Suppressor macrophage (primary cell): Measurements from ENCODE around the gene FXYD5.
A peak's percentile ranks its signal among the peaks of the same experiment; 100 is the strongest.

Experiments
- DNase-seq, 4 experiments: peaks; one replicate each; pipeline ENCODE4 v3.0.0-alpha.2; 2020 to 2022
- total RNA-seq, 17 experiments: gene quantifications; one replicate each; lab custom pipeline; 2026; ENCODE audit warnings: mixed read lengths in 6 of 17, inconsistent platforms in 3 of 17; lab: John Stamatoyannopoulos, UW

The FXYD5 gene, protein sequence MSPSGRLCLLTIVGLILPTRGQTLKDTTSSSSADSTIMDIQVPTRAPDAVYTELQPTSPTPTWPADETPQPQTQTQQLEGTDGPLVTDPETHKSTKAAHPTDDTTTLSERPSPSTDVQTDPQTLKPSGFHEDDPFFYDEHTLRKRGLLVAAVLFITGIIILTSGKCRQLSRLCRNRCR
- 42.8 to 172 (median 87.5) reads per million in 17 experiments for total RNA-seq

DNA sequence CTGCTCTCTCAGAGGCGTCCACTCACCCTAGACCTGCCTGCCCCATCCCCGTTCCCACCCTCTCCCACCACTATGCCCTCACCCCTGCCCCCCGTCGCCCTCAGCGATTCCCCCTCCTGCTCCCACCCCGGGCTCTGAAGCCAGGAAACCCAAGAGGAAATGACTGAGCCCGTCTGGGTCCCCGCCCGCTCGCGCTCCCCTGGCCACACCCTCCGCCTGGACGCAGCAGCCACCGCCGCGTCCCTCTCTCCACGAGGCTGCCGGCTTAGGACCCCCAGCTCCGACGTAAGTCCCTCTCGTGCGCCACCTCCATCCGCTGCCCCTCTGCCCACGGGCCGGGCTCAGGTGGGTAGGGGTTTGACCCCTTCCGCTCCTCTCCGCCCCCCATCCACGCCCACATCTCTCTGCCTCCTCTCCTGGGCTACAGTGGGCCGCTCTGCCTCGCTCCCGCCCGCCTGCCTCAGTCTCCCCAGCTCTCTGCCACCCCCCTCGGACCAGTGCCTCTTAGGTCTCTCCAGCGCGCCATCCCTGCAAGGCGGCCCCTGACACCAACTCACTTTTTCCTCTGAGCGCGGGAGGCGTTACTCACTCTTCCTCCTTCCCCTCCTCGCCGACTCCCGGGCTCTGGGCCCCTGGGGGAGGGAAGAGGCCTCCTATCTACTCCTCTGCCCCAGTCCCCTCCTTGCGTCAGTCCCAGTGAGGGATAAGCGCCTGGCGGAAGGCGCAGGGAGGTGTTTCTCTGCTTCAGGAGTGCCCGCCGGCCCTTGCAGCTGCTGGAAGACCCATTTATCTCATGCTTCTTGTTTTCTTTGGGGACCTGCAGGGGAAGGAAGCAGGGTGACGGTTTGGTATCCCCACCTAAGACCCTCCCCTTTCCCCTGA, at the start of gene FXYD5:
TSS of gene FXYD5 (plus strand) at position 211 of the 882 bp plus-strand sequence. CDS start 816 bp downstream, outside the sequence.
- peak; percentile 83 to 92 (median 90) for DNase-seq

DNA sequence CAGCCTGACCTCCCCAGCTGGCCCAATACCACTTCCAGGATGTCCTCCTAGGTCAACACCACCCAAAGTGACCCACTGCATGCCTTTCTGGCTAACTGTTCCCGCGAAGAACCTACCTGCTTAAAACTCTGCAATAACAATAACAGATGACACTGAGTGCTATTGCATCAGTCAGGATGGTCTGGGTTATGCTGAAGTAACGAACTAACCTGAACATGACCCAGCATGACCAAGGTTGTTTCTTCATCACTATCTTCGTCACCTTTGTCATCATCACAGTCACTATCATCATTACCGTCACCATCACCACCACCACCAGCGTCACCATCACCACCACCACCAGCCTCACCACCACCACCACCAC, 49.5 kb upstream of the FXYD5 start:
- no peak for DNase-seq

DNA sequence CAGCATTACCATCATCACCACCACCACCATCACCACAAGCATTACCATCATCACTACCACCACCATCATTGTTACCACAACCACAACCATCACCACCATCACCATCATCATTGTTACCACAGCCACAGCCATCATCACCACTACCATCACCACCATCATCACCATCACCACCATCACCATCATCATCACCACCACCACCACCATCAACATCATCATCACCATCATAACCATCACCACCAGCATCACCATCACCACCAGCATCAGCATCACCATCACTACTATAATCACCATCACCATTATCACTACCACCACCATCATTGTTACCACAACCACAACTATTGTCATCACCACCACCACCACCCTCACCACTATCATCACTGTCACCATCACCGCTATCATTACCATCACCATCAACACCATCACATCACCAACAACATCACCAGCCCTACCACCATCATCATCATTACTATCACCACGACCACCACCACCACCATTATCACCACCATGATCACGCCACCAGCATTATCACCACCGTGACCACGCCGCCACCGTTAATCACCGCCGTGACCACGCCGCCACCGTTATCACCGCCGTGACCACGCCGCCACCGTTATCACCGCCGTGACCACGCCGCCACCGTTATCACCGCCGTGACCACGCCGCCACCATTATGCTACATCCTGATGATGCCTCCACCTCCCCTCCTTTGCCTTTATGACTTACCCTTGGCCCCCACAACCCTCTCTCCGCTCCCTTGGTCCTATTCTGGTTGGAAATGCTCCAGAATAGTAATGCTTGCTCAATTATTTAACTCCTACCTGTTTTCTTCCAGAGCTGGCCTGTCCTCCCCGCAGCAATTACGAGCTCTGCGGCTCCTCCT, 48.9 kb upstream of the FXYD5 start:
- DNase-seq = no peak

DNA sequence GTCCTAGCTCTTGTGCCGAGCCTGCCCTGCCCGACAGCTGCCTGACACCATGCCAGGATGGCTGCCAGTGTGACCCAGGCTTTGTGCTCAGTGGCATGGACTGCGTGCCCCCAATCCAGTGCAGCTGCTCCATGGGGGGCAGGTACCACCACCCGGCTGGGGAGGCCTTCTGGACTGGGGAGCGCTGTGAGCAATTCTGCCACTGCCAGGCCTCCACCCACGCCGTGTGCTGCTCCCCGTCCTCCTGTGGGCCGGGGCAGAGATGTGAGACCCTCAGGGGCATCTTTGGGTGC, 48.3 kb upstream of the FXYD5 start:
- DNase-seq = no peak

DNA sequence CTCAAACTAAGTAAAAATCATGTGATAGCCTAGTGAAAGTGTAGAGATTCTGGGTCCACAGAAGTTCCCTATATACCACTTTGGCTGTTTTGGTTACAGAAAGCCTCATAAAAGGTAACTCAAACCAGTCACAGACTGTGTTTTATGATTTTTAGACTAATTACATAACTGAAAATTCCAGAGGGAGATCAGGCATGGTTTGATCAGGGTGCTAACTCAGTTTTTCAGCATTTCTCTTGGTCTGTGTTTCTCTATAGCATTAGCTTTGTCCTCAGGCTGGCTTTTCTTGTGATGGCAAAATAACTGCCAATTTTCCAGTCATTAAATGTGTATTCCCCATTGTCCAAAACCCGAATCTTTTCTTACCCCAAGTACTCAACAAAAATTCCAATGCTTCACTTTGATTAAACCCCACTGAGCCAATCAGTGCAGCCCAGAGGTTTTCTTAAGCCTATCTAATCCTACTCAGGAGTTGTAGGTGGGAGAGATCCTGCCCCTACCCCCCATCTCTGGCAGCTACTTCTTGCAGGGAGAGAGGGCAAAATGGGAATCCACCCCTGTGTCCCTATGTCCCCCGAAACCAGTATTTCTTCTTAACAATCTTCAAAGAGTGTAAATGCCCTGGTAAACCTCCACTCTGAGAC, 47.5 kb upstream of the FXYD5 start:
- DNase-seq = no peak

DNA sequence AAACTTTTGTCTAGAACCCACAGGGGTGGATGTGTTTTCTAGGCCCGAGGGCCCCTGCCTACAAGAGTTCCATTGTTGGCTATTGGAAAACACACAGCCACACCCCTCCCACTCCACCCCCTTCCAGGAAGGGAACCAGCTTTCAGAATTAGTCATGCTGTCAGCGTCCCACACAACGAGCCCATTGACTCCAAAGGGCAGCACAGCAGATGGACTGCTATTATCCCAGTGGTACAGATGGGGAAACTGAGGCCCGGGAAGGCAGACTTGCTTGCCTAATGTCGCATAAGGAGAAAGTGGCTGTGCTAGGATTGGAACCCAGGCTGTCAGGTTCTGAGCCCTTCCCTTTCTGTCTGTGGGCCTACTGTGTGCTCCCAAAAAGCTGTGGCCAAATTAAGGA, 47.0 kb upstream of the FXYD5 start:
- peak; percentile 50 to 75 (median 68) for DNase-seq

DNA sequence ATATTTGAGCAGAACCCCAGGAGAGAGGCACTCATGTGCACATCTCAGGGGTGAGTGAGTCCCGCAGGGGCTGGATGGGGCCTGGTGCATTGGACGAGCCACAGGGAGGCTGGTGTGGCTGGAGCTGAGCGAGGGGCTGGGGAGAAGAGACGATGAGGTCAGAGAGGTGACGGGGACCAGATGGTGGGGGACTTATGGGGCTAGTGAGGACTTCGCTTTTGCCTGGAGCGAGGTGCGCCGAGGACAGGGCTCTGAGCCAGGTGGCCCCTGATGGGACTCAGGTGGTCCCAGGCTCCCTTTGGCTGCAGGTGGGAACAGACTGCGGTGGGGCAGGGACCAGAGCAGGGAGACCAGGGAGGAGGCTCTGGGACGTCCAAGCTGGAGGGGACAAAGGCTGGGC, 45.8 kb upstream of the FXYD5 start:
- DNase-seq = no peak

DNA sequence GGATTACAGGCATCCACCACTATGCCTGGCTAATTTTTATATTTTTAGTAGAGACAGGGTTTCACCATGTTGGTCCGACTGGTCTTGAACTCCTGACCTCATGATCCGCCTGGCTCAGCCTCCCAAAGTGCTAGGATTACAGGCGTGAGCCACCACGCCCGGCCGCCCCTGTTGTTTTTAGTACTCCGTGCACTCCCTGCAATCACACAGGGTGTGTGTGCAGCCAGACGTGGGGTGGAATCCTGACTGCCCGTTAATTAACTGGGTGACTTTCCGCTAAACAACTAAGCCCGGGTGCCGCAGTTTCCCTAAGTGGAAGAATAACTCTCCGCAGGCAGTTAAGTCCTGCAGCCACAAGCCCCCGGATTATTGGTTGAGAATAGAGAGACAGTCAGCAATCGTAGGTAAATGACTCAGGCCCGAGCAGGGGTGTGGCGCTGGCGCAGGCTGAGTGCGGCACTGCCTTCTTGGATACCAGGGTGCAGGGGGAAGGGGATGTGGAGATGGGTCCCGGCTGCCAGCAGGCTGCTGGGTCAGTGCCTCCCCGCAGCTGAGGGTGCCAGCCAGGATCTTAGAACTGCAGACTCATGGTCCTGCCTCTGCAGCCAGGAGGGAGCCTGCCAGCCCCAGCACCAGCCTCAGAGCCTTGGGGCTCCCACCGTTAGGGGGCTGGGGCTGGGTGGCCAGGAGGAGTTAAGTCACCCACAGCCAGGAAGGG, 45.0 kb upstream of the FXYD5 start:
- no peak for DNase-seq

DNA sequence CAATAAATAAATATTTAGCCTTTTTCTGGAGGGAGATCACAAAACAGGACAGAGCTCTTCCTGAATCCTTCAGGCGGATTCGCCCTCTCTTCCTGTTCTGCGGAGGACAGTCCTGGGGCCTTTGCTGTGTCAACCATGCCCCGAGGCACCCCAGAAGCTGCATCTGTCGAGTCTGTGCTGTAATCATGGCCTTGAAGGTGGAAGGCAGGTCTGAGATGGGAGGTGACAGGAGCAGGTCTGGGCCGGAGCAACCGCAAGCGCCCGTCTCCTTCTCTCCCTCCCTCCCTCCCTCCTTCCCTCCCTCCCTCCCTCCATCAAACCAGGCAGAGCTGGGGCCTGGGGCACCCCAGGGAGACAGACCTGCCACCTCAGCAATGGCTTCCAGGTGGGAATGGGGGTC, 43.6 kb upstream of the FXYD5 start:
- DNase-seq = no peak

DNA sequence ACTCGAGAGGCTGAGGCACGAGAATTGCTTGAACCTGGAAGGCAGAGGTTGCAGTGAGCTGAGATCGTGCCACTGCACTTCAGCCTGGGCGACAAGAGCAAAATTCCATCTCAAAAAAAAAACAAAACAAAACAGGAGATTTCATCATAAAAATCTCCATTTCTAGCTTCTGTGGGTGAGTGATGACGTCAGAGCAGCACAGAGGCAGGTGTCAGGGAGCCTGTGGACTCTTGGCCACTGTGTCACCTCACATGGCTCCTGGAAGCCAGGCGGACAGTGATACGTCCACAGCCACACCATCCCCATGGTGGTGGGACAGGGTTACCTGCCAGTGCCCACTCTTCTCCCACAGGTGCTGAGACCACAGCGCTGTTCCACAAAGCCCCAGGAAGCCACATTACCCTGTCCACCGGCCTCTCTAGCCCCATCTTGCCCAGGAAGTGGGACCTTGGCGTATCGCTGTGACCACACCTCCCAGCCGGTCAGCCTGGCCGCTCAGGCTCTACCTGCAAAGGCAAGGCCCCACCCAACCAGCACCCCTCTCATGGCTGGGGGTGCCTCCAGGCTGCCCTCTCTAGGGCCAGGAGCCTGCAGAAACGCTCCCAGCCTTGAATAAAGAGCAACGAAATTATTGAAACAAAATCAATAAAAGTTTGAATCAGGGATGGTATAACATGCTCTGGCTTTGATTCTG, 41.4 kb upstream of the FXYD5 start:
- no peak for DNase-seq

DNA sequence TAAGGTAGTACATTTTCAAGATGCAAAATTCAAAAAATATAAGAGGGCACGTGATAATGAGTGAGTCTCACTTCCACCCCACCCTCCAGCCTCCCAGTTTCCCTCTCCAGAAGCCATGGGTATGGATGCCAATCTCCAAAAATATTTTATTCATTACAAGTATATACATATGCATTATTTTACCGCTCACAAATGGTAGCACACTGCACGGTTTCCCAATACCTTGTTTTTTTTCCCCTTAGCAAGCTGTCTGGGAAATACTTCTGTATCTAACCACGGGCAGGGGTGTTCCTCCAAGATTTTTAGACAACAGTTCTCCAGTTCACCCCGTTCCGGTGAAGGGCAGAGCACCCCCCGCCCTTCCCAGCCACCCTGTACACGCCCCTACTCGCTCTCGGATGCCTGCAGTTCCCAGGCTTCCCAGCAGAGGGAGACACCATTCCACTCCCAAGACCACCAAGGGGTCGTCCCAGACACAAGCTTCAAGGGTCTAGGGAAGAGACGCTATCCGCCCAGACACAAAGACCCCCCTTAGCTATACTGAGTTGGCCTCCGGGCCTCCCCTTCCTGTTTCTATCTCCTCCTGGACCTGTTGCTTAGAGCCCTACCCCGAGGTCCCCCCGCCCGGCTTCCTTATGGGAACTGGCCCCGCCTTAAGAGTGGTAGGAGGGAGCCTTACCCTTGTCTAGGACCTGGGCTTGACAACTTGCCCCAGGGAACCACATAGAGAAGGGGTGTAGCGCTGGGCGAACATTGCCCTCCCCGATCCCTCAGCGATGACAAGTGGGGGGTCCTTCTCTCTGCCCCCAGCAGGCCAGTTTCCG, 40.0 kb upstream of the FXYD5 start:
- peak; percentile 54 to 76 (median 65) for DNase-seq

DNA sequence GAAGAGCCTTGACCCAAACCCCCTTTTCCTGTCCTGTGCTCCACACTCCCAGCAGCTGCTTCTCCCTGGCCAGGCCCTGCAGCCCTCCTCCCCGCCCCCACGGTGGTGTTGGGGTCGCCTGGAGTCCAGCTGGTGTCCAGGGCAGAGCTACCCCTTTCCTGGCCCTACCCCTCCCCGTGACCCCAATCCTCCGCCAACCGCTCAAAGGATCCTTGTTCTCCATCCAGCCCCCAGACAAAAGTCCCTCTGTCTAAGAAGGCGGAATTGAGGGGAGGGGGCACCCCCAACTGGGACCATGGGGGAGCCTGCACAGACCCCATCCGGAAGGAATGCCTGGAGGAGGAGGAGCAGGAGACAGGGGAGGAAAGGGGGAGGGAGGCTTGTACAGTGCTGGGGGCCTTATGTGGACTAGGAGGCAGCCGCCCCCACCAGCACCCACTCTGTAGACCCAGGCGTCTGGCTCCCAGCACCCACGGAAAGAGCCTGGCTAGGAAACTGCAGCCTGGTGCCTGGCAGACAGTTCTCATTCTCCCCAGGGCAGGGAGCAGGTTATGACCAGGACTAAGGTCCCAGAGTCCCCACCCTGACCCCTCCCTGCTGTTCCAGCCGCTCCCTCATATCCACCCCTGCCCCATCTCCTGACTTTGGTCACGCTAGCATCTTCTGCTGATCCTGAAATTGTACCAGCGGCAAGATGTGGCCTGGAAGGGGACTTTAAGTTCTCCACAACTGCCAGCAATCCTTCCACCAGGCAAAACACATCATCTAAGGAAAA, 39.2 kb upstream of the FXYD5 start, which contains the start of gene FXYD3:
TSS of gene FXYD3 (plus strand) at position 647 of the 775 bp plus-strand sequence. CDS start 3,554 bp downstream, outside the sequence.
- no peak for DNase-seq

DNA sequence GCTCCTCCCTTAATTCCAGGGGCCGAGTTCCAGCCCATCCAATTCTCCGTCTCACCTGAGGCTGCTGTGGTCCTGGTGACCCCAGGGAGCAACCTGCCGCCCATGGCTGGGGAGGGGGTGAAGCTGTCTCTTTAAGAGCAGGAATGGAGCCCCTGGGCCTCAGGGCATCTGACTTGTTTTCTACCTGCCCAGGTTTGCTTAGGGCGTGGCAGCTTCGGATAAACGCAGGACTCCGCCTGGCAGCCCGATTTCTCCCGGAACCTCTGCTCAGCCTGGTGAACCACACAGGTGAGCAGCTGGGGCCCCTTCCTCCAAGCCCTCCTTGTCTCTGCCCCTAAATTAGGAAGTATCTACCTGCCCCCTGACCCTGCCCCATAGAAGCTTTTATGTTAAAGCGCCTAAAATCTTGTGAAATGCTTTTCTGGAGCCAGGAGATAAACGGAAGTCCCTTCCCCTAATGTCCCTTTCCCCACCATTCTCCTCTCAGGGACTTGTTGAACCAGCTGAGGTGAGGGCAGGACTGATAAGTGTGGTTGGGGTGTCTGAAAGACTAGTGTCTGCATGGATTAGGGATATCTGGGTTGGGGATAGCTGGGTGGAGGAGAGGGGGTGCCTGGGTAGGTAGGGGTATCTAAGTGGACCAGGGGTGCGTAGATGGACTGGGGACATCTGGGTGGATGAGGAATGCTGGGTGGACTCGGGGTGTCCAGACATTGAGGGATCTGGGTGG, 38.3 kb upstream of the FXYD5 start:
- no peak for DNase-seq

DNA sequence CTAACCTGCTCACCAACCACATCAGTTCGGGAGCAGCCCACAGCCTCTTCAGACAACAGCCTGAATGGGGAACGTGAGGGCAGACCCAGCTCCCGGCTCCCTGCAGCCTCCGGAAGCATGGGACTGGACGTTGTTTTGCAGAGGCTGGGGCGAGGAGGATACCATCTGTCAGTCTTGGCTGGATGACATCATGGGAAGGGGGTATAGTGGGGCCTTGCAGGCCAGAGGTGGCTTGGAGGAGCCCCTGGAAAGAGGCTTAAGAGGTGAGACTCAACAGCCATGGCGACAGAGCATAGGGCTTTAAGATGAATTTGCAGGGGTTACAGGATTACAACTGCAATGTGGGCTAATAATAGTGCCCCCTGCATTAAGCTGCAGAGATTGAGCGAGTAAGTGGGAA, 37.4 kb upstream of the FXYD5 start:
- no peak for DNase-seq

DNA sequence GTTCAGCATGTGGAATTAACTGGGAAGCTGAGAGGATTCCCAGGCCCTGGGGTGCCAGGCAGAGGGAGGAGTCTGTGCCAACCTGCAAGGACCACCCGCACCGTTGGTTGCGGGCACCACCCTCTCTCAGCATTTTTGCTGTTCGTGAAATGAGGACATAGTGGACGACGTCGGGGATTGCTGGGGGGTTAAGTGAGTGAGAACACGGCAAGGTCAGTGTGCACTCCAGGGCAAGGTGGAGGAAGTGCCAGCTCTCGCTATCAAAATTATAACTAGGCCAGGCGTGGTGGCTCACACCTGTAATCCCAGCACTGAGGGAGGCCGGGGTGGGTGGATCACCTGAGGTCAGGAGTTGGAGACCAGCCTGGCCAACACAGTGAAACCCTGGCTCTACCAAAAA, 36.7 kb upstream of the FXYD5 start:
- DNase-seq = no peak

DNA sequence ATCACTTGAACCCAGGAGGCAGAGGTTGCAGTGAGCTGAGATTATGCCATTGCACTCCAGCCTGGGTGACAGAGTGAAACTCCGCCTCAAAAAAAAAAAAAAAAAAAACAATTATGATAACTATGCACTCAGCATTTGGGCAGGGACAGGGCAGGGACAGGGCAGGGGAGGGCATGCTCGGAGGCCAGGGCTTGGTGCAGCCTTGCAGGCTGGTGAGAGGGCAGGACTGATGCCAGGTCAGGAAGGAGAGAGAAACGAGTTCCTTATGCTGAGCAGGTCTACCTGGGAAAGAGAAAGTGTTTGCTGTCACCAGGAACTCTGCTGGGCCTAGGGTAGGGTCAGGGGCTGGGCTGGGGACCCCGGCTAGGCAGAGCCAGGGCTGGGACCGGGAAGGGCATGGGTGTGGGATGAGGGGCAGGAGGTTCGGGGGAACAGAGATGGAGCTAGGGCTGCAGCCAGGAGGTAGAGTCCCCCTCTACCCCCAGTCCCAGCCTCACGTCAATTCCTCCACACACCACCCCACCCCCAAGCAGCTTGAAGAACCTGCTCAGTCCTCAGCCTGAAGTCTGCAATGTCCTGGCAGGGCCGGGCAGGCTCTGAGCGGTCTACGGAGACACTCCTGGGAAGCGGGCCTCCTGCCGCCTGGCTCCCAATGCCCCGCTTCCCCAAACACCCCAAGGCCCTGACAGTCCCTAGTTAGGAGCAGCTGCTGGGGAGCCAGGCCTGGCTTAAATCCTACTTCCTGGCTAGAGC, 36.1 kb upstream of the FXYD5 start:
- DNase-seq = peak in 1 of 4 experiments; percentile 38

DNA sequence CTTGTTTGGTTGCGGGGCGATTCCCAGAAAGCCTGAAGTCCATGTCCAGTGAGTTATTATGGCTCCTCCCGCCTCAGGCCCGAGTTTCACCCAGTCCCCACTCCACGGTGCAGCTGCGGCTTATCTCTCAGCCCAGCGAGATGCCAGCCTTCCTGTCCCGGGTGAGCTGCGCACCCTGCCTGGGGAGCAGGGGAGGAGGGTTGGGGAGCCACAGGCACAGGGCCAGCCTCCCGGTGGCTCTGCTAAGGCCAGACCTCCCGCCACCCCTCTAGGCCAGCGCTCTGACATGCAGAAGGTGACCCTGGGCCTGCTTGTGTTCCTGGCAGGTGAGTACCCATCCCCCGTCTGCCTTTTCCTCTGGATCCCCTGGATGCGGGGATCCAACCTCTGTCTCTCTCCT, 35.4 kb upstream of the FXYD5 start:
- DNase-seq = no peak

DNA sequence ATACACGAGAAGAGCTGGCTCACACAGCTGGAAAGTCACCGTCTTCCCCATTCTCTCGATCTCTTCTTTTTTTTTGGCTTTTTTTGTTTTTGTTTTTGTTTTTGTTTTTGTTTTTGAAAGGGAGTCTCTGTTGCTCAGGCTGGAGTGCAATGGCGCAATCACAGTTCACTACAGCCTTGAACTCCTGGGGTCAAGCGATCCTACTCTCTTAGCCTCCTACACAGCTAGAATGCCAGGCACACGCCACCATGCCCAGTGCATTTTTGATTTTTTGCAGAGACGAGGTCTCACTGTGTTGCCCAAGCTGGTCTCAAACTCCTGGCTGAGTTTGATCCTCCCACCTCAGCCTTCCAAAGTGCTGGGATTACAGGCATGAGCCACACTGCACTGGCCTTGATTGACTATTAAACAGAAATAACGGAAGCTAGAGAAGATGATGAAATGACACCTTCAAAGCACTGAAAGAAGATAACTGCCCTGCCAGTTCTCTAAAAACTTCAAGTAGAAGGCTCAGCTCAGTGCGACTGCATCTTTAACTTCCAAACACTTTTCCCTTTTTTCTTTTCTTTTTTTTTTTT, 34.9 kb upstream of the FXYD5 start:
- peak; percentile 35 to 65 (median 60) for DNase-seq
